ENCODE data around the gene GLOD4.
"Not testable (repeated sequence)": the region's sequence is repeated elsewhere in the genome, so short reads cannot be mapped to it uniquely, and the experiment has no call there.

The GLOD4 gene

DNA sequence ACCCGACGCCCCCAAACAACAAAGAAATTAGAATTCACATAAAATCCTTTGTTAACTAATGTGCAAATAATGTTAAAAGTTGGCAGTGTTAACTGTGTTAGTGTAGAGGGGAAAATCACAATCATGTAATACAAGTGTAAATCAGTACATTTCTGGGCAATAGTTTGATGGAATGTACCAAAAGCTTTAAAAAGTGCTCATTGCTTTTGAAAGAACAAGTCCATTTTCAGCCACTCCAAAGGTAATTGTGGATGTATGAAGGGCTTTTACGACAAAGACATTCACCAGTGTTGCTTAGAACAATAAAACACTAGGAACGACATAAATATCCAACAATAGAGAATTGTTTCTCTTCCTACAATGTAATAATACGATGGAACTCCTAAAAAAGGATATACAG lies 9.1 kb downstream of the GLOD4 start:
- DNase-seq: no peak

GRCh38 chr17:767076-767475 lies 15.0 kb downstream of the GLOD4 start:
- no peak for DNase-seq

DNA sequence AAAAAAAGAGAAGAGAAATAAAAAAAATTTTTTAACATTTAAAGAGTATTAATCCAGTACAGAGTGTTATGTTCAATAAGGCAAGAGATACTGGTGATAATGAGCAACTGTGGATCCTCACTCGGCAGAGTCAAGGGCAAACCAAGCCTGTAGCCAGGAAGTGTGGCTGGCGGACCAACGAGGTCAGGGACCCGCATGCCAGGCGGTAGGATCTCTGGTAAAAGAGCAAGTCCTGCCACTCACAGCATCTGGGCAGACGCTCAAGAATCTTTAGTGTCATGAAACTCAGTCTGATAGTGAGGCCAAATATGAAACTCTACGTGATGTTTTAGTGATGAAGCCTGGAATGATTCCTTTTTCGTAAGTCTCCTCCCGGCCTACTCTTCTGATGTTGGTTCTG lies 21.7 kb downstream of the GLOD4 start:
- DNase-seq: no peak

DNA sequence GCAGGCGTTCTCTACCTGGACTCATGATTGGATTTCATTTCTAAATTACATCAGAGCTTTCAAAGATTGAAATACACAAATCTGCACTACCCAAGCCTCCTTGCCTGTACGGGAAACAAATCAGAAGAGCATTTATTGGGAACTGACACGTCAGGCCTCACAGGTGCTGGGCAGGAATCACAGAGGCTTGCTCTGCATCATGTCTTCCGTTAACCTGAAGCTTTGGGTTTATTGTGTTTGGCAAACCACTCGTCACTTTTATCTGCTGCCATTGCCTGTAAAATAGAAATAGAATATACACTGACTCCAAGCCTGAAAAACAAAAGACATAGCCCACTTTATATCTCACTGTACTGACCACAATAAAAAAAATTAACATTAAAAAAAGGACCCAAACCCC lies 22.1 kb downstream of the GLOD4 start:
- no peak for DNase-seq

DNA sequence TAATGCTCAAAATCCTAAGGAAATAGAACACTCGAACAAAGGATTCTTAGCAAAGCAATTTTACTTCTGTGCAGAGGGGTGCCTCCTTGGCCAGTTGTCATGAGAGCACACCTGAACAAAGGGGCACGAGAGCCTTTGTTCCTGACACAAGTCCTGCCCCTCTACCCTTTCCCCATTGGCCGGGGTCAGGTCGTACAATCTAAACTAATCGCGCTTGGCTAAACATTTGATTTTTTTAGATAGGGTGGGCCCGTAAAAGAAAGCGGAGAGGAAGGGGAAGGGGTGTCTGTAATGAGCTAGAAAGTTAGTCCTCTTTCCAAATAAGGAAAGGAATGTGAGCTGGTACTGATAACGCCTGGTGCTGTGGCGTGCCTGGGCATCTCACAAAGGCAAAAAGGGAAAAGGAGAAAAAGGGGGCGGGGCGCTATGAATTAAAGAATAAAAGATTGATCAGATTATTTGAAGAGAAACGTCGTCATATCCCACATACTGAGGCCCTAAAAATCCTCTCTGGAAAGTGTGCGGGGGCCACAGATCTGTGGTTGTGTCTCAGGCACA lies 26.0 kb downstream of the GLOD4 start:
- not testable (repeated sequence) for DNase-seq

DNA sequence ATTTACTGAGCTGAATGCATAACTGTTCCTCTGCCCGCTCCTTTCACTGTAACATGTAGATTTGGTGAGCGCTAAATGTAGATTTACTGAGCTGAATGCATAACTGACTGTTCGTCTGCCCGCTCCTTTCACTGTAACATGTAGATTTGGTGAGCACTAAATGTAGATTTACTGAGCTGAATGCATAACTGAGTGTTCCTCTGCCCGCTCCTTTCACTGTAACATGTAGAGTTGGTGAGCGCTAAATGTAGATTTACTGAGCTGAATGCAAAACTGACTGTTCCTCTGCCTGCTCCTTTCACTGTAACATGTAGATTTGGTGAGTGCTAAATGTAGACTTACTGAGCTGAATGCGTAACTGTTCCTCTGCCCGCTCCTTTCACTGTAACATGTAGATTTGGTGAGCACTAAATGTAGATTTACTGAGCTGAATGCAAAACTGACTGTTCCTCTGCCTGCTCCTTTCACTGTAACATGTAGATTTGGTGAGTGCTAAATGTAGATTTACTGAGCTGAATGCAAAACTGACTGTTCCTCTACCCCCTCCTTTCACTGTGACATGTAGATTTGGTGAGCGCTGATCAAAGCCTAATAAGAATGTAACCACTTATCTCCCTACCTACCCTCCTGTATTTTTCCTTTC lies 26.6 kb downstream of the GLOD4 start:
- not testable (repeated sequence) for DNase-seq

GRCh38 chr17:753418-753817 lies 28.7 kb downstream of the GLOD4 start:
- DNase-seq: no peak

DNA sequence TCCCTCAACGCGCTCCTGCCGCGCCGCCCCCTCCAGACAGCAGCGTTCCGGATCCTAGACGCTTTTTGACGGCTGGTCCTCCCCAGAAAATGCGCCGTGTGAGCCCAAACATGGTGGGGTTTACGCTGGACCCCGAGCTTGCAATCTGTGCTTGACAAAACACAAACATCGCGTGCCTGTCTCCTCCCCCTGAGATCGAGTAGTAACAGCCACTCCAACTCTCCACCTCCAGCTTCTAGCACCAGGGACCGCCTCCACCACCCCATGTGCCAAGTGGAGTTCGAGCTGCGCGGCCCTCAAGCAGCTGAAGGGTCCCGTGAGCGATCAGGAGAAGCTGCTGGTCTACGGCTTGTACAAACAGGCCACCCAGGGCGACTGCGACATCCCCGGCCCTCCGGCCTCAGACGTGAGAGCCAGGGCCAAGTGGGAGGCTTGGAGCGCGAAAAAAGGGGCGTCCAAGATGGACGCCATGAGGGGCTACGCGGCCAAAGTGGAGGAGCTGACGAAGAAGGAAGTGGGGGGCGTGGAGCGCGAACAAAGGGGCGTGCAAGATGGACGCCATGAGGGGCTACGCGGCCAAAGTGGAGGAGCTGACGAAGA lies 29.4 kb downstream of the GLOD4 start:
- DNase-seq: peak; percentile 87

DNA sequence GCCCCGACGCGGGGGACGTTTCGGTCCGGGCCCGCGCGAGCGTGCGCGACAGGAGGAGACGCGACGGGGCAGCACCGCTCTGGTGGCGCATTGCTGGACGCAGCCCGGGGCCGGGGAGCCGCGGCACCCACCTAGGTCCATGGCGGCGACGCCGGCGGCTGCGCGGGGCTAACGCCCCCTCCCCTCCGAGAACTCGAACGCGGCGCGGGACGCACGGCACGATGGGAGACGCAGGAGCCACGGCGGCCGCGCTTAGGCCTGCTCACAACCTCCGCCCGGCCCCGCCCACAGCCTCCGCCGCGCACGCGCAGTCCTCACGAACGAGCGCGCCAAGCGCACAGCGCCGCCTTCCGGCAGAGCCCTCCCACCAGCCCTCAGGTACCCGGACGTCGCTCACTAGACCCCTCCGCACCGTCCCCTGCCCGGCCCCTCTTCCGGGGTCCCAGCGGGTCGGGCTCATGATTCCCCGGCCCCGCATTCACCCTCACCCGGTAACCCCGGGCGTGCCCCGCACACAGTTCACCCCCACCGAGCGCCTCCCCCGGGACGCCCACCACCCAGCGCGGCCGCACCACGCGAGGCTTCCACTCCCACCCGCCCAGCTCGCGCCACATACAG lies 30.0 kb downstream of the GLOD4 start, which contains the start of gene GEMIN4:
Gene GEMIN4, minus strand, starts transcription at position 263 of the 618 bp plus-strand sequence. Its CDS starts 122 bp downstream, at position 141.
- peak; percentile 97 for DNase-seq

GRCh38 chr17:751269-752001 lies 30.6 kb downstream of the GLOD4 start:
- peak; percentile 55 for DNase-seq

DNA sequence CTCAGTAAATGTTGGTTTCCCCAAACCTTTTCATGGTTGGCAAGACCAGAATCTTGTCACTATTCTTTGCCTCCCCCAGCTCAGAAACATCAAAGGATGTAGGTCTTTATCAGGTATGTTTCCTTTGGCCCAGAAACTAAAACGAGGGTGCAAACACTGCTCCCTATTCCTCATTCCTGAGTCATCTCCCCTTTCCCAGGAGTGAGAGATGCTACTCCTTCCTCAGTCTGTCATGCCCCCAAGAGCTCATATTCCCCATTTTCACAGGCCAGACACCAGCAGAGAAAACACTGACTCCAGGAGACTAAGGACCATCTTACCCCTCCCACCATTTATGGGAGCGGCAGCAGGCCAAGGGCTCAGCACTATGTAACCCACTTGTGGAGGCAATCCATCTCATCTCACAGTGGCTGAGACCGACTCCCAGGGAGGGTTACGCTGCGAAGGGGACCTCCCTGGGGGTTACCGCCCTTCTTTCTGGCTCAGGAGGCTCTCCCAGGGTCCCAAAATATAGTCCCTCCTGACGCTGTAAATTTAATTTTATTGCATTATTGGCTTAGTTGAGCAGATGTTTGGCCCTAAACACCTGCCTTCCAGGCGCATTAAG lies 31.5 kb downstream of the GLOD4 start:
- DNase-seq: no peak

GRCh38 chr17:749359-749758 lies 32.7 kb downstream of the GLOD4 start:
- not testable (repeated sequence) for DNase-seq

DNA sequence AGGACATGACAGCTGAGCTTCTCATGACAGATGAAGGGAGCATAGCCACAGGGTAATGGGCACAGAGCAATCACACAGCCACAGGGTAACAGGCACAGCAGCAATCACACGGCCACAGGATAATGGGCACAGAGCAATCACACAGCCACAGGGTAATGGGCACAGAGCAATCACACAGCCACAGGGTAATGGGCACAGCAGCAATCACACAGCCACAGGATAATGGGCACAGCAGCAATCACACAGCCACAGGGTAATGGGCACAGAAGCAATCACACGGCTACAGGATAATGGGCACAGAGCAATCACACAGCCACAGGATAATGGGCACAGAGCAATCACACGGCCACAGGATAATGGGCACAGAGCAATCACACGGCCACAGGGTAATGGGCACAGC lies 33.5 kb downstream of the GLOD4 start:
- DNase-seq: not testable (repeated sequence)

GRCh38 chr17:746783-747629 lies 35.1 kb downstream of the GLOD4 start:
- DNase-seq: no peak

DNA sequence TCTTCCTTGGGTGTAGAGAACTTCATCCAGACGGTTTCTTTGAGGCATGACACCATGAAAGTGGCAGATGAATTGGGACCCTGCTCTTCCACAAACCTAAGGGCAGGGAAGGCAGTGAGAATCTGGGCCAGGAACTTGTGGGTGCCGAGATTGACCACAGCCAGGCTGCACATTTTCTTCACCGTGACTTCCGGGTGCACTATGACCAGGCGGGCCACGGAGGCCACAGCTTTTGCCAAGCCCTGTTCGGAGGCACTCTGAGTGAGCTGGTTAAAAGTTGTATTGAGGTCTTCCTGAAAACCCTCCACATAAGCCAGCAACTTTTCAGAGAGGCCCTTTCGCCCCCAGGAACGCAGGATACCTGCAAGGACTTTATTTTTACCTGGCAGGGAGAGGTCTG lies 35.9 kb downstream of the GLOD4 start:
- DNase-seq: no peak

GRCh38 chr17:745406-745805 lies 36.7 kb downstream of the GLOD4 start:
- no peak for DNase-seq

- no peak for DNase-seq
Observed at GRCh38 chr17:744937-745336, 37.1 kb downstream of the GLOD4 start.

- DNase-seq: no peak
Observed at GRCh38 chr17:743139-743538, 38.9 kb downstream of the GLOD4 start.

DNA sequence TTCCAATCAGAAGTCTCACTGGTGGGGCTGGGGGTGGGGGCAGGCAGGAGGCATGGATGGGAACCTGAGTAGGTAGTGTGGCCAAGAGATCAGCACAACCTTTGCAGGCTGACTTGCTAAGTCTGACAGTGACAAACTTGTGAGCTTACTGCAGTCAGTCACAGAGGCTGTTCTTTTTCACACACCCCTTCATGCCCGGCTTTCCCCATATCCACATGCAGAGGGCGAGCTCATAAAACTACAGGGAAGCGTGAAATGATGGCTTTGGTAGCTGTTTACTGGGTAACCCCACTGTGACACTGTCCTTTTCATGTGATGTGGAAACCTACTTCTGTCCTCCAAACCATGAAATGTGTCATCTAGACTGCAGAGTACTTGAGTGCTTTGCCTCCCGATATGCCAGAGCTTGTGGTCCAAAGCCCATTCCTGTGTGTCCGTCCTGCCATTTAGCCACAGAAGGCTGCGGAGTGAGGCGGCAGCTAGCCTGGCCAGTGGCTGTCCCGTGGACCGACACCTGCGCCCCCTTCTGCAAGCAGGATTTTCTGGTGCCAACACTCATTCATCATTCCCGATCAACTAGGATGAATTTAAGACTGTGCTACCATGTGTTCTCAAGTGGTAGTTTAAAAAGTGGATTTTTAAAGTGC lies 39.8 kb downstream of the GLOD4 start:
- DNase-seq: no peak

- no peak for DNase-seq
Observed at GRCh38 chr17:740240-741017, 41.7 kb downstream of the GLOD4 start.
